Nephron progenitor cell (in vitro differentiated cells): Measurements from ENCODE around the gene OCRL.

ENCODE experiments used
- DNase-seq: peaks from one replicate; pipeline ENCODE4 v3.0.0; 2021
- H3K27ac Mint-ChIP-seq: 2 replicates; pipeline ENCODE4 v1.8.0; 2021; ENCODE audit warnings: mild to moderate bottlenecking, moderate library complexity, mixed read lengths
- H3K27me3 Mint-ChIP-seq: 2 replicates; pipeline ENCODE4 v1.8.0; 2021; ENCODE audit warnings: mild to moderate bottlenecking, low read depth, mixed read lengths; ENCODE audit not compliant: poor library complexity
- H3K36me3 Mint-ChIP-seq: 2 replicates; pipeline ENCODE4 v1.8.0; 2021; ENCODE audit warnings: low read depth, mixed read lengths
- H3K4me1 Mint-ChIP-seq: 2 replicates; pipeline ENCODE4 v1.8.0; 2021; ENCODE audit warnings: mixed read lengths
- H3K4me3 Mint-ChIP-seq: 2 replicates; pipeline ENCODE4 v1.8.0; 2021; ENCODE audit warnings: mild to moderate bottlenecking, moderate library complexity, mixed read lengths
- H3K9me3 Mint-ChIP-seq: 2 replicates; pipeline ENCODE4 v1.8.0; 2021; ENCODE audit warnings: mild to moderate bottlenecking, moderate library complexity, mixed read lengths
- CTCF ChIP-seq: fragments of 200-600 bp; sonication (generic); IDR thresholded peaks from 2 replicates; pipeline ENCODE4 v1.5.0; 2021; ENCODE audit warnings: antibody characterized with exemption

Gene OCRL

GRCh38 chrX:129540068-129540653 is at the start of gene OCRL:
Gene OCRL (plus strand): TSS chrX:129540259. CDS start chrX:129540440, 181 bp downstream.
- peaks cover 34% of the 10 kb centered on the region for H3K4me1 Mint-ChIP-seq

GRCh38 chrX:129490330-129490729 is 49.7 kb upstream of the OCRL start:
- H3K27me3 Mint-ChIP-seq, result no peaks in the 10 kb centered on the region
- no peak overlapping the region for H3K27ac Mint-ChIP-seq
- peaks cover 4% of the 10 kb centered on the region for H3K4me1 Mint-ChIP-seq
- H3K4me3 Mint-ChIP-seq, result no peak overlapping the region
- H3K9me3 Mint-ChIP-seq, result no peaks in the 10 kb centered on the region
- no peak for TF ChIP-seq CTCF
- no peak for DNase-seq
- H3K36me3 Mint-ChIP-seq, result peaks cover 79% of the 10 kb centered on the region

More at GRCh38 chrX:129540068-129540653, at the start of gene OCRL:
- Mint-ChIP-seq H3K36me3 (peaks cover 13% of the 10 kb centered on the region), H3K9me3 (no peaks in the 10 kb centered on the region), H3K27ac (no peak within 1 kb of the TSS), H3K27me3 (no peaks in the 10 kb centered on the region), H3K4me3 (peak within 1 kb of the TSS; percentile 77)
- peak; percentile 89 for TF ChIP-seq CTCF
- DNase-seq, result peak; percentile 88

- Mint-ChIP-seq H3K27me3 (no peaks in the 10 kb centered on the region), H3K4me3 (no peak overlapping the region), H3K4me1 (no peaks in the 10 kb centered on the region), H3K9me3 (no peaks in the 10 kb centered on the region), H3K36me3 (peaks cover 77% of the 10 kb centered on the region), H3K27ac (no peak overlapping the region)
- DNase-seq, result no peak
- no peak for TF ChIP-seq CTCF
These were observed 46.4 kb upstream of the OCRL start for GRCh38 chrX:129493643-129494042.

GRCh38 chrX:129494887-129495286 is 45.2 kb upstream of the OCRL start:
- no peaks in the 10 kb centered on the region for H3K27me3 Mint-ChIP-seq
- H3K36me3 Mint-ChIP-seq, result peaks cover 75% of the 10 kb centered on the region
- TF ChIP-seq CTCF, result no peak
- H3K4me3 Mint-ChIP-seq, result no peak overlapping the region
- H3K9me3 Mint-ChIP-seq, result no peaks in the 10 kb centered on the region
- no peaks in the 10 kb centered on the region for H3K4me1 Mint-ChIP-seq
- peak overlapping the region; percentile 38 for H3K27ac Mint-ChIP-seq
- DNase-seq, result no peak

GRCh38 chrX:129495900-129496299 is 44.2 kb upstream of the OCRL start:
- no peak overlapping the region for H3K27ac Mint-ChIP-seq
- H3K9me3 Mint-ChIP-seq, result no peaks in the 10 kb centered on the region

More at GRCh38 chrX:129495900-129496299, 44.2 kb upstream of the OCRL start:
- no peak for DNase-seq
- peaks cover 74% of the 10 kb centered on the region for H3K36me3 Mint-ChIP-seq
- H3K4me3 Mint-ChIP-seq, result no peak overlapping the region
- H3K27me3 Mint-ChIP-seq, result no peaks in the 10 kb centered on the region
- no peak for TF ChIP-seq CTCF
- no peaks in the 10 kb centered on the region for H3K4me1 Mint-ChIP-seq
